ENCODE data around the gene SNX24. TPM values are rescaled to one million over a fixed set of nuclear protein-coding genes. Genes with fewer than 3 reads are reported as not detected.
"Not testable (repeated sequence)": the region's sequence is repeated elsewhere in the genome, so short reads cannot be mapped to it uniquely, and the experiment has no call there.

SNX24 gene
- total and polyA plus RNA-seq, 2 of the 4 experiments (the other 2 are of a cell fraction): 13.8 to 15.0 TPM

DNA sequence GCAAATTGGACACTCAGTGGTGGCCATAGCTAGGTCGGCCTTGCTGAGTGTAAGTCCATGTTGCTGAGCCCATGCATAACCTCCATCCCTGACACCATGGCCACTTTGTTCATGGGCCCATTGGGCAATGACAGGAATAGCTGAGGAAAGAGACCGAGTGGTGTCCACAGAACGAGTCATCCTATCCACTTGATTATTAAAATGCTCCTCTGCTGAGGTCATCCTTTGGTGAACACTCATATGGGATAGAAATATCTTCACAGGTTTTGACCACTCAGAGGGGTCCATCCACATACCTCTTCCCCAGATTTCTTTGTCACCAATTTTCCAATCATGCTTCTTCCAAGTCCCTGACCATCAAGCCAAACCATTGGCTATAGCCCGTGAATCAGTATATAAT lies 127.5 kb downstream of the SNX24 start:
- no peaks in the 10 kb centered on the region for H3K9me1 ChIP-seq (ENCODE audit: insufficient read depth, low read length)
- TF ChIP-seq RCOR1 (IDR thresholded peaks at IDR 0.05; ENCODE audit: insufficient replicate concordance, low read length) (no peak), CEBPB (IDR thresholded peaks at IDR 0.05; ENCODE audit: low read depth, low read length) (peak; percentile 90)
- H3K27me3 ChIP-seq (ENCODE audit: control insufficient read depth, insufficient read depth, low read length): no peaks in the 10 kb centered on the region
- POLR2A ChIA-PET (ENCODE audit: unreplicated experiment): no interaction called here
- H3K56ac ChIP-seq (ENCODE audit: extremely low read depth, insufficient read depth, low read length): no peak overlapping the region
- H4K91ac ChIP-seq (ENCODE audit: insufficient read depth, low read depth, low read length): no peak overlapping the region
- no peak overlapping the region for H4K5ac ChIP-seq (ENCODE audit: low read depth, low read length)
- H3K9ac ChIP-seq (ENCODE audit: low read depth, low read length): no peak overlapping the region
- no peak overlapping the region for H2AK9ac ChIP-seq (replicated peaks; ENCODE audit: low read depth, low read length, poor library complexity)
- DNase-seq (peak; percentile 75), ATAC-seq (ENCODE audit: low read depth) (no peak)
- H3K27ac ChIP-seq (ENCODE audit: insufficient read depth, low read length): no peak overlapping the region
- H2BK120ac ChIP-seq (ENCODE audit: low read depth, low read length): no peak overlapping the region
- no peak overlapping the region for H3K23ac ChIP-seq (ENCODE audit: low read depth, low read length)
- H3K4me2 ChIP-seq (ENCODE audit: low read depth, low read length): no peak overlapping the region
- H3K4me1 ChIP-seq (ENCODE audit: control insufficient read depth, insufficient read depth, low read length): peaks cover 2% of the 10 kb centered on the region; the same call in 1 of the 2 replicates
- BruUV-seq (replicated peaks): no TSS peak
- H3K14ac ChIP-seq (replicated peaks; ENCODE audit: low read depth, low read length): 0 out of 2 replicates have a peak overlapping the region, but pooled peaks have one; percentile 22
- CTCF ChIA-PET: no interaction called here
- no CpG with 5 or more reads among the region's 4 CpGs for WGBS, 2 experiments (ENCODE audit: extremely low coverage in 2 of 2, insufficient read length in 1 of 2)
- no peak overlapping the region for H2BK15ac ChIP-seq (ENCODE audit: low read depth, low read length)
- no peaks in the 10 kb centered on the region for H4K20me1 ChIP-seq (ENCODE audit: insufficient read depth, low read length)
- H2BK20ac ChIP-seq (ENCODE audit: low read depth, low read length): no peak overlapping the region
- H3K9me3 ChIP-seq (ENCODE audit: control insufficient read depth, insufficient read depth, low read length): no peaks in the 10 kb centered on the region
- no peak overlapping the region for H2AK5ac ChIP-seq (ENCODE audit: low read depth, low read length)
- peaks cover 0 to 5% of the 10 kb centered on the region in 2 experiments; a peak in 2 of 4 replicates for H3K79me1 ChIP-seq (ENCODE audit: low read depth in 1 of 2, low read length in 2 of 2)
- no peak overlapping the region for H4K8ac ChIP-seq (ENCODE audit: low read depth in 2 of 2, low read length in 2 of 2)
- in situ Hi-C loops (cut with MboI; ENCODE audit: low sequenced_read_pairs) (no loop called here), dilution Hi-C loops (cut with HindIII; ENCODE audit: low sequenced_read_pairs, unreplicated experiment) (no loop called here), intact Hi-C loops (cut with micrococcal nuclease) (no loop called here)
- no peak overlapping the region for H2BK5ac ChIP-seq (ENCODE audit: low read depth, low read length, poor library complexity, severe bottlenecking)
- H3K36me3 ChIP-seq (ENCODE audit: control insufficient read depth, insufficient read depth, low read length): no peaks in the 10 kb centered on the region
- no peak overlapping the region for H3K4me3 ChIP-seq (ENCODE audit: insufficient read depth, low read depth, low read length)
- no peak overlapping the region for H3K4ac ChIP-seq (ENCODE audit: low read depth, low read length)
- H3K18ac ChIP-seq (ENCODE audit: low read depth, low read length): no peak overlapping the region
- H2AFZ ChIP-seq (replicated peaks; ENCODE audit: low read length, poor library complexity): no peak overlapping the region

- H3K14ac ChIP-seq (replicated peaks; ENCODE audit: low read depth, low read length); intact Hi-C loops (cut with micrococcal nuclease); H3K27ac ChIP-seq (ENCODE audit: insufficient read depth, low read length); H4K8ac ChIP-seq (ENCODE audit: low read depth in 2 of 2, low read length in 2 of 2); H3K23ac ChIP-seq (ENCODE audit: low read depth, low read length); H2BK5ac ChIP-seq (ENCODE audit: low read depth, low read length, poor library complexity, severe bottlenecking); H2AFZ ChIP-seq (replicated peaks; ENCODE audit: low read length, poor library complexity); BruUV-seq (replicated peaks); dilution Hi-C loops (cut with HindIII; ENCODE audit: low sequenced_read_pairs, unreplicated experiment); ATAC-seq (ENCODE audit: low read depth); H2AK5ac ChIP-seq (ENCODE audit: low read depth, low read length); H3K9me1 ChIP-seq (ENCODE audit: insufficient read depth, low read length); H2BK15ac ChIP-seq (ENCODE audit: low read depth, low read length); H4K91ac ChIP-seq (ENCODE audit: insufficient read depth, low read depth, low read length); CTCF ChIA-PET; H3K4me2 ChIP-seq (ENCODE audit: low read depth, low read length); in situ Hi-C loops (cut with MboI; ENCODE audit: low sequenced_read_pairs); H4K20me1 ChIP-seq (ENCODE audit: insufficient read depth, low read length); H3K18ac ChIP-seq (ENCODE audit: low read depth, low read length); H4K5ac ChIP-seq (ENCODE audit: low read depth, low read length); H2BK20ac ChIP-seq (ENCODE audit: low read depth, low read length); H3K4ac ChIP-seq (ENCODE audit: low read depth, low read length); H3K4me3 ChIP-seq (ENCODE audit: insufficient read depth, low read depth, low read length); H3K27me3 ChIP-seq (ENCODE audit: control insufficient read depth, insufficient read depth, low read length); H3K79me1 ChIP-seq (ENCODE audit: low read depth in 1 of 2, low read length in 2 of 2); H3K36me3 ChIP-seq (ENCODE audit: control insufficient read depth, insufficient read depth, low read length); DNase-seq; H3K56ac ChIP-seq (ENCODE audit: extremely low read depth, insufficient read depth, low read length); H3K9me3 ChIP-seq (ENCODE audit: control insufficient read depth, insufficient read depth, low read length); H3K9ac ChIP-seq (ENCODE audit: low read depth, low read length); H3K4me1 ChIP-seq (ENCODE audit: control insufficient read depth, insufficient read depth, low read length); POLR2A ChIA-PET (ENCODE audit: unreplicated experiment); H2AK9ac ChIP-seq (replicated peaks; ENCODE audit: low read depth, low read length, poor library complexity); H2BK120ac ChIP-seq (ENCODE audit: low read depth, low read length): not testable (repeated sequence)
- no CpG with 5 or more reads among the region's 1 CpG for WGBS, 2 experiments (ENCODE audit: extremely low coverage in 2 of 2, insufficient read length in 1 of 2)
Observed at GRCh38 chr5:122973759-122974158, 128.3 kb downstream of the SNX24 start.
